HepG2 (cell line): Measurements from ENCODE around the gene DOCK2. TPM values are rescaled to one million over a fixed set of nuclear protein-coding genes. Genes with fewer than 3 reads are reported as not detected.

Experiments used
- ATAC-seq: fragments of 200-7000 bp; cut with Tn5 transposase; 3 replicates; pipeline ENCODE4 v1.9.1; 2020; ENCODE audit warnings: mild to moderate bottlenecking, moderate library complexity
- BruUV-seq: library from RNA; stranded (reverse); fragments of 400-500 nt; replicated peaks from 2 replicates; lab custom pipeline; 2021; lab: Mats Ljungman, UMichigan
- CTCF ChIA-PET: fragments of 300-600 bp; formaldehyde crosslinking; extraction: SDS; loops from one replicate; lab custom pipeline; 2021; ENCODE audit warnings: low total read pairs, inconsistent platforms, low intra/inter-chr PET ratio; lab: Yijun Ruan, JAX
- POLR2A ChIA-PET: fragments of 350-600 bp; sonication (Branson Sonifier 250); formaldehyde crosslinking; loops from one replicate; lab custom pipeline; 2020; ENCODE audit warnings: antibody characterized with exemption, inconsistent platforms; lab: Yijun Ruan, JAX
- DNase-seq: peaks from one replicate; pipeline ENCODE4 v3.0.0-alpha.2; 2015; ENCODE audit warnings: low spot score
- FAIRE-seq: peaks from 3 replicates; lab custom pipeline; 2011; peaks lifted over from hg19 to GRCh38; lab: Jason Lieb, UNC
- H2AFZ ChIP-seq: one replicate; pipeline ENCODE4 v1.6.1; 2011; ENCODE audit warnings: low read length, inconsistent platforms
- H3K27ac ChIP-seq: fragments of 300-600 bp; 3 replicates; pipeline ENCODE4 v1.8.0; 2011; ENCODE audit warnings: mixed run types, mild to moderate bottlenecking, mixed read lengths, low read length, inconsistent platforms; ENCODE audit not compliant: insufficient read depth; ENCODE audit errors: extremely low read length
- H3K27me3 ChIP-seq, 2 experiments: fragments of 200-600 bp in 1 of 2; 2 replicates in 1 of 2; 3 replicates in 1 of 2; pipeline versions ENCODE4 v1.6.0 to v1.8.0; 2011; ENCODE audit warnings: low read length in 2 of 2, mild to moderate bottlenecking in 2 of 2, moderate library complexity in 2 of 2, inconsistent platforms in 1 of 2; ENCODE audit not compliant: insufficient read depth in 2 of 2, control insufficient read depth in 1 of 2
- H3K36me3 ChIP-seq, 2 experiments: fragments of 200-600 bp in 1 of 2; replicated peaks in 1 of 2; 2 replicates in 1 of 2; 3 replicates in 1 of 2; pipeline versions ENCODE4 v1.5.1 to v1.8.0; 2011; ENCODE audit warnings: low read length in 2 of 2, inconsistent platforms in 1 of 2; ENCODE audit not compliant: insufficient read depth in 2 of 2, control insufficient read depth in 1 of 2
- H3K4me1 ChIP-seq: 2 replicates; pipeline ENCODE4 v1.5.1; 2012; ENCODE audit warnings: low read length, inconsistent platforms; ENCODE audit not compliant: insufficient read depth
- H3K4me2 ChIP-seq: 2 replicates; pipeline ENCODE4 v1.6.0; 2011; ENCODE audit warnings: low read depth, low read length, inconsistent platforms
- H3K4me3 ChIP-seq, 3 experiments: fragments of 200-600 bp in 1 of 3; sonication (generic), shearing (Covaris generic) in 1 of 3; replicated peaks in 1 of 3; 2 replicates each; pipeline ENCODE4 v1.5.1; 2011 to 2016; ENCODE audit warnings: low read length in 3 of 3, inconsistent platforms in 2 of 3, low read depth in 2 of 3, mild to moderate bottlenecking in 2 of 3, control low read depth in 1 of 3, mixed read lengths in 1 of 3; ENCODE audit not compliant: insufficient read depth in 1 of 3
- H3K79me2 ChIP-seq: one replicate; pipeline ENCODE4 v1.6.1; 2011; ENCODE audit warnings: low read length, inconsistent platforms; ENCODE audit not compliant: insufficient read depth
- H3K9ac ChIP-seq: 2 replicates; pipeline ENCODE4 v1.6.0; 2011; ENCODE audit warnings: mild to moderate bottlenecking, low read depth, low read length, inconsistent platforms; ENCODE audit not compliant: insufficient read depth
- H3K9me3 ChIP-seq: 2 replicates; pipeline ENCODE4 v1.5.1; 2012; ENCODE audit warnings: mild to moderate bottlenecking, low read length
- H4K20me1 ChIP-seq: 2 replicates; pipeline ENCODE4 v1.6.0; 2011; ENCODE audit warnings: inconsistent platforms, mild to moderate bottlenecking, low read length, moderate library complexity; ENCODE audit not compliant: insufficient read depth
- GLMP ChIP-seq: sonication (generic); formaldehyde crosslinking; IDR thresholded peaks from 2 replicates; pipeline ENCODE4 v1.9.0; 2021; ENCODE audit warnings: missing genetic modification reagents, mild to moderate bottlenecking, borderline replicate concordance
- KAT7 ChIP-seq: IDR thresholded peaks from 2 replicates; pipeline ENCODE4 v1.6.1; 2018; ENCODE audit warnings: borderline replicate concordance, missing compliant biosample characterization
- MTERF4 ChIP-seq: sonication (generic); formaldehyde crosslinking; IDR thresholded peaks from 2 replicates; pipeline ENCODE4 v1.8.0; 2023; ENCODE audit warnings: mild to moderate bottlenecking, missing genetic modification reagents
- NKX3-1 ChIP-seq: sonication (generic); formaldehyde crosslinking; IDR thresholded peaks from 2 replicates; pipeline ENCODE4 v1.5.0; 2020; ENCODE audit warnings: missing genetic modification reagents
- STAT5B ChIP-seq: sonication (generic); formaldehyde crosslinking; IDR thresholded peaks from 2 replicates; pipeline ENCODE4 v1.4.0; 2020; ENCODE audit warnings: missing genetic modification reagents
- ZBTB1 ChIP-seq: sonication (generic); formaldehyde crosslinking; IDR thresholded peaks from 2 replicates; pipeline ENCODE4 v1.4.0; 2020; ENCODE audit warnings: missing genetic modification reagents, borderline replicate concordance
- ZFP1 ChIP-seq: IDR thresholded peaks from 2 replicates; pipeline ENCODE4 v1.6.1; 2016
- ZNF124 ChIP-seq: sonication (generic); formaldehyde crosslinking; IDR thresholded peaks from 2 replicates; pipeline ENCODE4 v1.4.0; 2020; ENCODE audit warnings: missing genetic modification reagents
- ZNF512B ChIP-seq: sonication (generic); formaldehyde crosslinking; IDR thresholded peaks from 2 replicates; pipeline ENCODE4 v1.5.1; 2020; ENCODE audit warnings: missing genetic modification reagents, mild to moderate bottlenecking, borderline replicate concordance
- ZNF619 ChIP-seq: sonication (generic); formaldehyde crosslinking; IDR thresholded peaks from 2 replicates; pipeline ENCODE4 v1.4.0; 2020; ENCODE audit warnings: mild to moderate bottlenecking, missing genetic modification reagents
- ZNF678 ChIP-seq: sonication (generic); formaldehyde crosslinking; IDR thresholded peaks from 2 replicates; pipeline ENCODE4 v1.4.0; 2020; ENCODE audit warnings: mild to moderate bottlenecking, missing genetic modification reagents
- WGBS: methylation state at CpG from one replicate; pipeline ENCODE4 v1.1.6; 2017; ENCODE audit warnings: low lambda C conversion rate; 5-methylcytosine and 5-hydroxymethylcytosine counted together
- in situ Hi-C: cut with HindIII; loops from 2 replicates; pipeline ENCODE4 v1.10.0; 2017; ENCODE audit warnings: low pct_unique_long_range_greater_than_20kb; ENCODE audit not compliant: extremely low pct_ligation_motif_present
- intact Hi-C: fragments of 100-400 bp; cut with micrococcal nuclease; formaldehyde crosslinking; loops from one replicate; pipeline ENCODE4 v1.10.0; 2022; ENCODE audit not compliant: unreplicated experiment
- polyA plus RNA-seq, 8 experiments: library from polyadenylated mRNA; depleted of rRNA in 3 of 8; stranded (reverse) in 7 of 8; unstranded in 1 of 8; fragments of >200 nt; fragmentation: Illumina TruSeq in 4 of 8; extraction: Trizol in 4 of 8; gene quantifications; 2 replicates each; pipeline versions ENCODE4 v1.2.1 to v1.2.3, GENCODE V29; 2011 to 2016; ENCODE audit warnings: low read depth in 4 of 8, missing spikeins in 1 of 8, mixed read lengths in 1 of 8; ENCODE audit not compliant: insufficient read depth in 1 of 8
- total RNA-seq, 5 experiments: library from RNA; depleted of rRNA; stranded (reverse); fragments of >200 nt; fragmentation: Illumina TruSeq; extraction: Trizol; gene quantifications; 2 replicates each; pipeline ENCODE4 v1.2.3, GENCODE V29; 2016; ENCODE audit warnings: low read depth in 1 of 5

DOCK2 gene
- total and polyA plus RNA-seq, 2 of the 13 experiments (the other 11 are each of a cell fraction or from before 2014, with no cell fraction given), result not detected

- no peak for TF ChIP-seq MTERF4 (CRISPR knock-in tag)
- TF ChIP-seq GLMP (CRISPR knock-in tag), result no peak
- TF ChIP-seq ZNF678 (CRISPR knock-in tag), result no peak
- no peak for TF ChIP-seq ZNF512B (CRISPR knock-in tag)
Observed at GRCh38 chr5:169798438-169798837, 161.4 kb downstream of the DOCK2 start (continued).

- Histone ChIP-seq H3K4me1 (no peaks in the 10 kb centered on the region), H3K27me3 (peaks cover 0 to 4% of the 10 kb centered on the region in 2 experiments; a peak in 1 of 5 replicates), H4K20me1 (no peaks in the 10 kb centered on the region), H3K4me3 (no peak overlapping the region), H3K9ac (no peak overlapping the region), H3K4me2 (no peak overlapping the region), H3K36me3 (no peaks in the 10 kb centered on the region), H2AFZ (no peak overlapping the region), H3K9me3 (no peaks in the 10 kb centered on the region), H3K27ac (no peak overlapping the region), H3K79me2 (no peaks in the 10 kb centered on the region)
- intact Hi-C loops, result no loop called here
- 11% methylated on average over 4 of the region's 4 CpGs for WGBS
- DNase-seq (no peak), ATAC-seq (no peak), FAIRE-seq (no peak)
- in situ Hi-C loops, result no loop called here
- CTCF ChIA-PET, result no interaction called here
- POLR2A ChIA-PET, result no interaction called here
- no TSS peak for BruUV-seq
- TF ChIP-seq KAT7 (CRISPR knock-in tag) (no peak), ZFP1 (no peak), ZNF619 (CRISPR knock-in tag) (no peak), ZNF124 (CRISPR knock-in tag) (no peak), NKX3-1 (no peak), STAT5B (CRISPR knock-in tag) (no peak), ZBTB1 (CRISPR knock-in tag) (no peak)
Observed at GRCh38 chr5:169798906-169799660, 162.0 kb downstream of the DOCK2 start.
